HEK293 (cell line): Measurements from ENCODE around the gene SH3GL2.

Experiments used
- GFI1B ChIP-seq: fragments of 450-650 bp; formaldehyde crosslinking; IDR thresholded peaks from 2 replicates; pipeline ENCODE4 v1.5.1; 2016; ENCODE audit warnings: missing biosample characterization, missing genetic modification characterization
- KLF8 ChIP-seq: fragments of 450-650 bp; formaldehyde crosslinking; IDR thresholded peaks from 2 replicates; pipeline ENCODE4 v1.5.1; 2016; ENCODE audit warnings: missing biosample characterization, missing genetic modification characterization
- MEIS1 ChIP-seq: sonication (generic); formaldehyde crosslinking; IDR thresholded peaks from 2 replicates; pipeline ENCODE4 v1.8.1; 2022; ENCODE audit warnings: missing genetic modification reagents, mild to moderate bottlenecking, borderline replicate concordance
- OSR2 ChIP-seq: fragments of 450-650 bp; formaldehyde crosslinking; IDR thresholded peaks from 2 replicates; pipeline ENCODE4 v1.5.1; 2016; ENCODE audit warnings: missing biosample characterization, missing genetic modification characterization
- OVOL3 ChIP-seq: fragments of 450-650 bp; formaldehyde crosslinking; IDR thresholded peaks from 2 replicates; pipeline ENCODE4 v1.5.1; 2016; ENCODE audit warnings: missing biosample characterization, missing genetic modification characterization
- RBAK ChIP-seq: fragments of 450-650 bp; formaldehyde crosslinking; IDR thresholded peaks from 2 replicates; pipeline ENCODE4 v1.5.1; 2016; ENCODE audit warnings: missing biosample characterization, missing genetic modification characterization
- TRIM28 ChIP-seq: IDR thresholded peaks from 2 replicates; pipeline ENCODE4 v1.6.1; 2011; ENCODE audit warnings: low read length, control low read depth, borderline replicate concordance
- ZBTB1 ChIP-seq: fragments of 450-650 bp; formaldehyde crosslinking; IDR thresholded peaks from 2 replicates; pipeline ENCODE4 v1.5.1; 2016; ENCODE audit warnings: missing biosample characterization, missing genetic modification characterization
- ZBTB48 ChIP-seq: fragments of 450-650 bp; formaldehyde crosslinking; IDR thresholded peaks from 2 replicates; pipeline ENCODE4 v1.5.1; 2016; ENCODE audit warnings: missing biosample characterization, missing genetic modification characterization
- ZFHX2 ChIP-seq: fragments of 450-650 bp; formaldehyde crosslinking; conservative IDR thresholded peaks from 2 replicates; pipeline ENCODE4 v1.5.1; 2016; ENCODE audit warnings: missing biosample characterization, missing genetic modification characterization
- ZFP41 ChIP-seq: fragments of 450-650 bp; formaldehyde crosslinking; IDR thresholded peaks from 2 replicates; pipeline ENCODE4 v1.5.1; 2016; ENCODE audit warnings: missing biosample characterization, missing genetic modification characterization, borderline replicate concordance
- ZFP69B ChIP-seq: fragments of 450-650 bp; formaldehyde crosslinking; IDR thresholded peaks from 2 replicates; pipeline ENCODE4 v1.5.1; 2016; ENCODE audit warnings: missing biosample characterization, missing genetic modification characterization
- ZNF16 ChIP-seq: fragments of 450-650 bp; formaldehyde crosslinking; IDR thresholded peaks from 2 replicates; pipeline ENCODE4 v1.5.1; 2016; ENCODE audit warnings: low read depth, missing biosample characterization, missing genetic modification characterization
- ZNF221 ChIP-seq: fragments of 450-650 bp; formaldehyde crosslinking; IDR thresholded peaks from 2 replicates; pipeline ENCODE4 v1.5.1; 2017; ENCODE audit warnings: missing biosample characterization, missing genetic modification characterization, borderline replicate concordance
- ZNF23 ChIP-seq: fragments of 450-650 bp; formaldehyde crosslinking; IDR thresholded peaks from 2 replicates; pipeline ENCODE4 v1.5.1; 2016; ENCODE audit warnings: missing biosample characterization, missing genetic modification characterization, borderline replicate concordance
- ZNF292 ChIP-seq: fragments of 450-650 bp; formaldehyde crosslinking; IDR thresholded peaks from 2 replicates; pipeline ENCODE4 v1.5.1; 2016; ENCODE audit warnings: low read depth, missing biosample characterization, missing genetic modification characterization, borderline replicate concordance
- ZNF366 ChIP-seq: fragments of 450-650 bp; formaldehyde crosslinking; conservative IDR thresholded peaks from 2 replicates; pipeline ENCODE4 v1.5.1; 2016; ENCODE audit warnings: missing biosample characterization, missing genetic modification characterization
- ZNF629 ChIP-seq: fragments of 450-650 bp; formaldehyde crosslinking; IDR thresholded peaks from 2 replicates; pipeline ENCODE4 v1.5.1; 2017; ENCODE audit warnings: missing biosample characterization, missing genetic modification characterization
- ZNF660 ChIP-seq: fragments of 450-650 bp; IDR thresholded peaks from 2 replicates; pipeline ENCODE4 v1.5.1; 2018; ENCODE audit warnings: missing biosample characterization, mild to moderate bottlenecking, missing genetic modification characterization
- TF ChIP-seq, protein P1 (sequence below): fragments of 450-650 bp; formaldehyde crosslinking; IDR thresholded peaks from 2 replicates; pipeline ENCODE4 v1.5.1; 2016; ENCODE audit warnings: missing biosample characterization, missing genetic modification characterization
- TF ChIP-seq, protein P2 (sequence below): fragments of 450-650 bp; formaldehyde crosslinking; IDR thresholded peaks from 2 replicates; pipeline ENCODE4 v1.5.1; 2016; ENCODE audit warnings: missing biosample characterization, missing genetic modification characterization
- TF ChIP-seq, protein P3 (sequence below): fragments of 450-650 bp; formaldehyde crosslinking; IDR thresholded peaks from 2 replicates; pipeline ENCODE4 v1.5.1; 2016; ENCODE audit warnings: missing biosample characterization, missing genetic modification characterization, borderline replicate concordance
- TF ChIP-seq, protein P4 (sequence below): fragments of 450-650 bp; formaldehyde crosslinking; IDR thresholded peaks from 2 replicates; pipeline ENCODE4 v1.5.0; 2017; ENCODE audit warnings: missing biosample characterization, missing genetic modification characterization, borderline replicate concordance
- TF ChIP-seq, protein P5 (sequence below): fragments of 450-650 bp; formaldehyde crosslinking; IDR thresholded peaks from 2 replicates; pipeline ENCODE4 v1.5.1; 2016; ENCODE audit warnings: missing biosample characterization, missing genetic modification characterization
- TF ChIP-seq, protein P6 (sequence below): fragments of 450-650 bp; formaldehyde crosslinking; IDR thresholded peaks from 2 replicates; pipeline ENCODE4 v1.5.1; 2016; ENCODE audit warnings: missing biosample characterization, missing genetic modification characterization

SH3GL2 gene

DNA sequence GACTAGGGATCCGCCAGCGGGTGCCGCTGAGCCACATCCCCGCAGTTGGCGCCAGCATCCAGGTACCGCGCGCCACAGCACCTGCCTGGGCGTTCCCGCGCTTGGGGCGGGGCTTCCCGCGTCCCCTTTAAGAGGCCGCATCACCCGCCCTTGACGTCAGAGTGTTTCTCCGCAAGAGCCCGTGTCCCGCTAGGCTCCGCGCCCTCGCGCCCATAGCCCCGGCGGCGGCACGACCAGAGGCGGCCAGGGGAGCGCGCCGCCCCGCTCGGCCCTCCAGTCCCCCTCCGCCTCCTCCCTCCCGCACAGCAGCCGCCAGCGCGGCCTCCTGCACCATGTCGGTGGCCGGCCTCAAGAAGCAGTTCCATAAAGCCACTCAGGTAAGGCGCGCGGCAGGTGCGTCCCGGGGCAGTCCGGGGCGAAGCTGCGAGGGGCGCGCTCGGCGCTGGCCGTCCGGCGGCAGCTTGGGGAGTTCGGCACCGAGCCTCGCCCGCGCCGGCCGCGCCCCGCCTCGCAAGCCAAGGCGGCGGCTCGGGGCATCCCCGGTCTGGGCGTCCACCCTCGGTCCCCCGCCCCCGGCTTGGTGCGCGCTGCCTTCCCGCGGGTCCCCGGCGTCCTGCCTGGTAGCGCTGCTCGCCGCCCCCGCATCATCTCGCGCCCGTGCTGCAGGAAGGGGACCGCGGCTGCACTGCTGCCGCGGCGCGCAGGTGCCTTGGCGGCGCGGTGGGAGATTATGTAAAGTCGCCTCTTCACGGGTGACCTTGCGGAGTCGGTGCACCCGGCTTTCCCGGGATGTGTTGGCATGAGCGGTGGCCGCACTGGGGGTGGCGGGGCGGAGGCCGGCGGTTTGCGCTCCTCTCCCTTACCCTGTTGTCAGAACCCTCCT is at the start of gene SH3GL2 (continued):
- TF ChIP-seq, protein P1, sequence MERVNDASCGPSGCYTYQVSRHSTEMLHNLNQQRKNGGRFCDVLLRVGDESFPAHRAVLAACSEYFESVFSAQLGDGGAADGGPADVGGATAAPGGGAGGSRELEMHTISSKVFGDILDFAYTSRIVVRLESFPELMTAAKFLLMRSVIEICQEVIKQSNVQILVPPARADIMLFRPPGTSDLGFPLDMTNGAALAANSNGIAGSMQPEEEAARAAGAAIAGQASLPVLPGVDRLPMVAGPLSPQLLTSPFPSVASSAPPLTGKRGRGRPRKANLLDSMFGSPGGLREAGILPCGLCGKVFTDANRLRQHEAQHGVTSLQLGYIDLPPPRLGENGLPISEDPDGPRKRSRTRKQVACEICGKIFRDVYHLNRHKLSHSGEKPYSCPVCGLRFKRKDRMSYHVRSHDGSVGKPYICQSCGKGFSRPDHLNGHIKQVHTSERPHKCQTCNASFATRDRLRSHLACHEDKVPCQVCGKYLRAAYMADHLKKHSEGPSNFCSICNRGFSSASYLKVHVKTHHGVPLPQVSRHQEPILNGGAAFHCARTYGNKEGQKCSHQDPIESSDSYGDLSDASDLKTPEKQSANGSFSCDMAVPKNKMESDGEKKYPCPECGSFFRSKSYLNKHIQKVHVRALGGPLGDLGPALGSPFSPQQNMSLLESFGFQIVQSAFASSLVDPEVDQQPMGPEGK (tag by site-specific recombination) = peak; percentile 7
- TF ChIP-seq ZNF366 (tag by site-specific recombination) (no peak), TRIM28 (no peak), MEIS1 (CRISPR knock-in tag) (no peak), ZFP69B (tag by site-specific recombination) (peak; percentile 89), ZBTB1 (tag by site-specific recombination) (no peak), ZNF16 (tag by site-specific recombination) (no peak), ZNF660 (0 out of 2 replicates have a peak, but pooled peaks have one; percentile 32), KLF8 (peak; percentile 74; the same call in 1 of the 2 replicates), ZNF292 (tag by site-specific recombination) (no peak), OVOL3 (tag by site-specific recombination) (no peak), ZBTB48 (no peak), ZNF629 (tag by site-specific recombination) (peak; percentile 87), ZNF23 (tag by site-specific recombination) (no peak), OSR2 (no peak), ZNF221 (tag by site-specific recombination) (no peak), RBAK (no peak), GFI1B (no peak), ZFP41 (tag by site-specific recombination) (no peak), ZFHX2 (tag by site-specific recombination) (peak; percentile 78)
- TF ChIP-seq, protein P2, sequence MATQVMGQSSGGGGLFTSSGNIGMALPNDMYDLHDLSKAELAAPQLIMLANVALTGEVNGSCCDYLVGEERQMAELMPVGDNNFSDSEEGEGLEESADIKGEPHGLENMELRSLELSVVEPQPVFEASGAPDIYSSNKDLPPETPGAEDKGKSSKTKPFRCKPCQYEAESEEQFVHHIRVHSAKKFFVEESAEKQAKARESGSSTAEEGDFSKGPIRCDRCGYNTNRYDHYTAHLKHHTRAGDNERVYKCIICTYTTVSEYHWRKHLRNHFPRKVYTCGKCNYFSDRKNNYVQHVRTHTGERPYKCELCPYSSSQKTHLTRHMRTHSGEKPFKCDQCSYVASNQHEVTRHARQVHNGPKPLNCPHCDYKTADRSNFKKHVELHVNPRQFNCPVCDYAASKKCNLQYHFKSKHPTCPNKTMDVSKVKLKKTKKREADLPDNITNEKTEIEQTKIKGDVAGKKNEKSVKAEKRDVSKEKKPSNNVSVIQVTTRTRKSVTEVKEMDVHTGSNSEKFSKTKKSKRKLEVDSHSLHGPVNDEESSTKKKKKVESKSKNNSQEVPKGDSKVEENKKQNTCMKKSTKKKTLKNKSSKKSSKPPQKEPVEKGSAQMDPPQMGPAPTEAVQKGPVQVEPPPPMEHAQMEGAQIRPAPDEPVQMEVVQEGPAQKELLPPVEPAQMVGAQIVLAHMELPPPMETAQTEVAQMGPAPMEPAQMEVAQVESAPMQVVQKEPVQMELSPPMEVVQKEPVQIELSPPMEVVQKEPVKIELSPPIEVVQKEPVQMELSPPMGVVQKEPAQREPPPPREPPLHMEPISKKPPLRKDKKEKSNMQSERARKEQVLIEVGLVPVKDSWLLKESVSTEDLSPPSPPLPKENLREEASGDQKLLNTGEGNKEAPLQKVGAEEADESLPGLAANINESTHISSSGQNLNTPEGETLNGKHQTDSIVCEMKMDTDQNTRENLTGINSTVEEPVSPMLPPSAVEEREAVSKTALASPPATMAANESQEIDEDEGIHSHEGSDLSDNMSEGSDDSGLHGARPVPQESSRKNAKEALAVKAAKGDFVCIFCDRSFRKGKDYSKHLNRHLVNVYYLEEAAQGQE (tag by site-specific recombination) = no peak
- TF ChIP-seq, protein P3, sequence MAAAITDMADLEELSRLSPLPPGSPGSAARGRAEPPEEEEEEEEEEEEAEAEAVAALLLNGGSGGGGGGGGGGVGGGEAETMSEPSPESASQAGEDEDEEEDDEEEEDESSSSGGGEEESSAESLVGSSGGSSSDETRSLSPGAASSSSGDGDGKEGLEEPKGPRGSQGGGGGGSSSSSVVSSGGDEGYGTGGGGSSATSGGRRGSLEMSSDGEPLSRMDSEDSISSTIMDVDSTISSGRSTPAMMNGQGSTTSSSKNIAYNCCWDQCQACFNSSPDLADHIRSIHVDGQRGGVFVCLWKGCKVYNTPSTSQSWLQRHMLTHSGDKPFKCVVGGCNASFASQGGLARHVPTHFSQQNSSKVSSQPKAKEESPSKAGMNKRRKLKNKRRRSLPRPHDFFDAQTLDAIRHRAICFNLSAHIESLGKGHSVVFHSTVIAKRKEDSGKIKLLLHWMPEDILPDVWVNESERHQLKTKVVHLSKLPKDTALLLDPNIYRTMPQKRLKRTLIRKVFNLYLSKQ (tag by site-specific recombination) = no peak
- TF ChIP-seq, protein P4, sequence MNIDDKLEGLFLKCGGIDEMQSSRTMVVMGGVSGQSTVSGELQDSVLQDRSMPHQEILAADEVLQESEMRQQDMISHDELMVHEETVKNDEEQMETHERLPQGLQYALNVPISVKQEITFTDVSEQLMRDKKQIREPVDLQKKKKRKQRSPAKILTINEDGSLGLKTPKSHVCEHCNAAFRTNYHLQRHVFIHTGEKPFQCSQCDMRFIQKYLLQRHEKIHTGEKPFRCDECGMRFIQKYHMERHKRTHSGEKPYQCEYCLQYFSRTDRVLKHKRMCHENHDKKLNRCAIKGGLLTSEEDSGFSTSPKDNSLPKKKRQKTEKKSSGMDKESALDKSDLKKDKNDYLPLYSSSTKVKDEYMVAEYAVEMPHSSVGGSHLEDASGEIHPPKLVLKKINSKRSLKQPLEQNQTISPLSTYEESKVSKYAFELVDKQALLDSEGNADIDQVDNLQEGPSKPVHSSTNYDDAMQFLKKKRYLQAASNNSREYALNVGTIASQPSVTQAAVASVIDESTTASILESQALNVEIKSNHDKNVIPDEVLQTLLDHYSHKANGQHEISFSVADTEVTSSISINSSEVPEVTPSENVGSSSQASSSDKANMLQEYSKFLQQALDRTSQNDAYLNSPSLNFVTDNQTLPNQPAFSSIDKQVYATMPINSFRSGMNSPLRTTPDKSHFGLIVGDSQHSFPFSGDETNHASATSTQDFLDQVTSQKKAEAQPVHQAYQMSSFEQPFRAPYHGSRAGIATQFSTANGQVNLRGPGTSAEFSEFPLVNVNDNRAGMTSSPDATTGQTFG (tag by site-specific recombination) = no peak
- TF ChIP-seq, protein P5, sequence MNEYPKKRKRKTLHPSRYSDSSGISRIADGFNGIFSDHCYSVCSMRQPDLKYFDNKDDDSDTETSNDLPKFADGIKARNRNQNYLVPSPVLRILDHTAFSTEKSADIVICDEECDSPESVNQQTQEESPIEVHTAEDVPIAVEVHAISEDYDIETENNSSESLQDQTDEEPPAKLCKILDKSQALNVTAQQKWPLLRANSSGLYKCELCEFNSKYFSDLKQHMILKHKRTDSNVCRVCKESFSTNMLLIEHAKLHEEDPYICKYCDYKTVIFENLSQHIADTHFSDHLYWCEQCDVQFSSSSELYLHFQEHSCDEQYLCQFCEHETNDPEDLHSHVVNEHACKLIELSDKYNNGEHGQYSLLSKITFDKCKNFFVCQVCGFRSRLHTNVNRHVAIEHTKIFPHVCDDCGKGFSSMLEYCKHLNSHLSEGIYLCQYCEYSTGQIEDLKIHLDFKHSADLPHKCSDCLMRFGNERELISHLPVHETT (tag by site-specific recombination) = no peak
- TF ChIP-seq, protein P6, sequence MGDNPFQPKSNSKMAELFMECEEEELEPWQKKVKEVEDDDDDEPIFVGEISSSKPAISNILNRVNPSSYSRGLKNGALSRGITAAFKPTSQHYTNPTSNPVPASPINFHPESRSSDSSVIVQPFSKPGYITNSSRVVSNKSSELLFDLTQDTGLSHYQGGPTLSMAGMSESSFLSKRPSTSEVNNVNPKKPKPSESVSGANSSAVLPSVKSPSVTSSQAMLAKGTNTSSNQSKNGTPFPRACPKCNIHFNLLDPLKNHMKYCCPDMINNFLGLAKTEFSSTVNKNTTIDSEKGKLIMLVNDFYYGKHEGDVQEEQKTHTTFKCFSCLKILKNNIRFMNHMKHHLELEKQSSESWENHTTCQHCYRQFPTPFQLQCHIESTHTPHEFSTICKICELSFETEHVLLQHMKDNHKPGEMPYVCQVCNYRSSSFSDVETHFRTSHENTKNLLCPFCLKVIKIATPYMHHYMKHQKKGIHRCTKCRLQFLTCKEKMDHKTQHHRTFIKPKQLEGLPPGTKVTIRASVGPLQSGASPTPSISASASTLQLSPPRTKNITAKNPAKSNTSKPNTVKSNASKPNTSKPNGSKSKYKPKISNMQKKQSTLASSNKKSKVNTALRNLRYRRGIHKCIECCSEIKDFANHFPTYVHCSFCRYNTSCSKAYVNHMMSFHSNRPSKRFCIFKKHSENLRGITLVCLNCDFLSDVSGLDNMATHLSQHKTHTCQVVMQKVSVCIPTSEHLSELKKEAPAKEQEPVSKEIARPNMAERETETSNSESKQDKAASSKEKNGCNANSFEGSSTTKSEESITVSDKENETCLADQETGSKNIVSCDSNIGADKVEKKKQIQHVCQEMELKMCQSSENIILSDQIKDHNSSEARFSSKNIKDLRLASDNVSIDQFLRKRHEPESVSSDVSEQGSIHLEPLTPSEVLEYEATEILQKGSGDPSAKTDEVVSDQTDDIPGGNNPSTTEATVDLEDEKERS (tag by site-specific recombination) = no peak
